Vagina (tissue), 2 donors: ENCODE data around the gene ECHS1. TPM values are rescaled to one million over a fixed set of nuclear protein-coding genes. Genes with fewer than 3 reads are reported as not detected.

ENCODE experiments used
- DNase-seq, 2 donors: peaks; one replicate each; pipeline ENCODE4 v3.0.0-alpha.2; 2017; ENCODE audit errors: extremely low spot score in 2 of 2
- H3K27ac ChIP-seq: fragments of 200-600 bp; sonication (generic); one replicate; pipeline ENCODE4 v1.5.1; 2019
- H3K27me3 ChIP-seq: fragments of 200-600 bp; sonication (generic); one replicate; pipeline ENCODE4 v1.5.1; 2019
- H3K36me3 ChIP-seq, 2 donors: fragments of 200-600 bp; sonication (generic); one replicate each; pipeline ENCODE4 v1.5.1; 2017 to 2019
- H3K4me1 ChIP-seq: fragments of 200-600 bp; sonication (generic); one replicate; pipeline ENCODE4 v1.5.1; 2019
- H3K4me3 ChIP-seq, 2 donors: fragments of 200-600 bp; sonication (generic); 1 replicate in 1 of 2; 2 replicates in 1 of 2; pipeline ENCODE4 v1.5.1; 2016 to 2019
- H3K9me3 ChIP-seq: fragments of 200-600 bp; sonication (generic); one replicate; pipeline ENCODE4 v1.5.1; 2019
- POLR2A ChIP-seq, 2 donors: fragments of 450-650 bp; IDR thresholded peaks; one replicate each; pipeline ENCODE4 v1.6.1; 2017; ENCODE audit warnings: antibody characterized with exemption in 2 of 2, mild to moderate bottlenecking in 2 of 2, moderate library complexity in 2 of 2
- POLR2AphosphoS5 ChIP-seq, 2 donors: sonication (generic); formaldehyde crosslinking; IDR thresholded peaks; one replicate each; pipeline ENCODE4 v1.9.0; 2017; ENCODE audit warnings: antibody characterized with exemption in 2 of 2, mild to moderate bottlenecking in 2 of 2, low read depth in 1 of 2; ENCODE audit not compliant: insufficient read depth in 1 of 2
- intact Hi-C: fragments of 100-400 bp; cut with DNase I; formaldehyde crosslinking; loops from one replicate; pipeline ENCODE4 v1.15.1; 2023
- total RNA-seq: library from RNA; depleted of rRNA; stranded (reverse); fragments of >200 nt; gene quantifications from one replicate; pipeline ENCODE4 v1.2.3, GENCODE V29; 2016
- TF ChIP-seq, protein P1 (sequence below), 3 experiments: fragments of 450-650 bp in 2 of 3; fragments of 200-600 bp in 1 of 3; sonication (generic) in 1 of 3; IDR thresholded peaks; one replicate each; pipeline ENCODE4 v1.5.1; 2017 to 2019; ENCODE audit warnings: antibody characterized with exemption in 3 of 3, mild to moderate bottlenecking in 2 of 3, moderate library complexity in 2 of 3

The ECHS1 gene
- total RNA-seq, 1 donor from 2014 or later: 45.4 TPM

DNA sequence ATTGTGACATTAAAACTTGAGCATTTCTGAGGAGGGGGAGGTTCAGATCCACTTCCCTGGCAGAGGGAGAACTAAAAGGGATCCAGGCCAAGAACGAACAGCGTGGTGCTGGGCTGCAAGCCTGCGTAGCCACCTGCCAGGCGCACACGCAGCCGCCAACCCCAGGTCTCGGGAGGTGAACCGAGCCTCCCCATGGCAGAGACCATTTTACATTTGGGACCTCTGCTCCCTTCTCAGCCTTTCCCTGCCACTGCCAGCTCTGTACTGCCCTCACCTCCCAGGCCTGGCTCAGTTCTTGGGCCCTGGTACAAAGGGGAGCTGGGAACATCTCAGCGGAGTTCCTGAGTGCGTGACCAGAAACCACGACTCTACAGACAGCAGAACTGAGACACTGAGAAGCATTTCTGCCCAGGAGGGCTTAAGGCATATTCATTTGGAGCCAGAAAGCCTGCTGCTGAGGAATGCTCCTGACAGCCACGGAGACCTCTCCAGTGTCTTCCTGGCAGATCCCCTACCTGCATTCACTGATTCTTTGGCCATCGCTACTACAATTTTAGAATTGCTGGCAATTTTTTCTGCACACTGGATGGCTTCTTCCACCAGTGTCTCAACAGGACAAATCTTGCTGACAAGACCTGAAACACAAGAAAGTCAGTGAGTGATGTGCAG is 7.6 kb downstream of the ECHS1 start:
- Histone ChIP-seq H3K9me3 (no peaks in the 10 kb centered on the region), H3K27me3 (no peaks in the 10 kb centered on the region), H3K4me1 (no peaks in the 10 kb centered on the region), H3K27ac (no peak overlapping the region), H3K36me3 (peaks cover 3 to 61% of the 10 kb centered on the region in 2 donors), H3K4me3 (no peak overlapping the region)
- TF ChIP-seq POLR2AphosphoS5 (IDR thresholded peaks at IDR 0.05; ENCODE audit: insufficient read depth in 1 of 2, low read depth in 1 of 2) (no peak), POLR2A (IDR thresholded peaks at IDR 0.05) (no peak)
- TF ChIP-seq, protein P1, sequence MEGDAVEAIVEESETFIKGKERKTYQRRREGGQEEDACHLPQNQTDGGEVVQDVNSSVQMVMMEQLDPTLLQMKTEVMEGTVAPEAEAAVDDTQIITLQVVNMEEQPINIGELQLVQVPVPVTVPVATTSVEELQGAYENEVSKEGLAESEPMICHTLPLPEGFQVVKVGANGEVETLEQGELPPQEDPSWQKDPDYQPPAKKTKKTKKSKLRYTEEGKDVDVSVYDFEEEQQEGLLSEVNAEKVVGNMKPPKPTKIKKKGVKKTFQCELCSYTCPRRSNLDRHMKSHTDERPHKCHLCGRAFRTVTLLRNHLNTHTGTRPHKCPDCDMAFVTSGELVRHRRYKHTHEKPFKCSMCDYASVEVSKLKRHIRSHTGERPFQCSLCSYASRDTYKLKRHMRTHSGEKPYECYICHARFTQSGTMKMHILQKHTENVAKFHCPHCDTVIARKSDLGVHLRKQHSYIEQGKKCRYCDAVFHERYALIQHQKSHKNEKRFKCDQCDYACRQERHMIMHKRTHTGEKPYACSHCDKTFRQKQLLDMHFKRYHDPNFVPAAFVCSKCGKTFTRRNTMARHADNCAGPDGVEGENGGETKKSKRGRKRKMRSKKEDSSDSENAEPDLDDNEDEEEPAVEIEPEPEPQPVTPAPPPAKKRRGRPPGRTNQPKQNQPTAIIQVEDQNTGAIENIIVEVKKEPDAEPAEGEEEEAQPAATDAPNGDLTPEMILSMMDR (IDR thresholded peaks at IDR 0.05): no peak
- intact Hi-C loops: no loop called here
- DNase-seq: no peak

DNA sequence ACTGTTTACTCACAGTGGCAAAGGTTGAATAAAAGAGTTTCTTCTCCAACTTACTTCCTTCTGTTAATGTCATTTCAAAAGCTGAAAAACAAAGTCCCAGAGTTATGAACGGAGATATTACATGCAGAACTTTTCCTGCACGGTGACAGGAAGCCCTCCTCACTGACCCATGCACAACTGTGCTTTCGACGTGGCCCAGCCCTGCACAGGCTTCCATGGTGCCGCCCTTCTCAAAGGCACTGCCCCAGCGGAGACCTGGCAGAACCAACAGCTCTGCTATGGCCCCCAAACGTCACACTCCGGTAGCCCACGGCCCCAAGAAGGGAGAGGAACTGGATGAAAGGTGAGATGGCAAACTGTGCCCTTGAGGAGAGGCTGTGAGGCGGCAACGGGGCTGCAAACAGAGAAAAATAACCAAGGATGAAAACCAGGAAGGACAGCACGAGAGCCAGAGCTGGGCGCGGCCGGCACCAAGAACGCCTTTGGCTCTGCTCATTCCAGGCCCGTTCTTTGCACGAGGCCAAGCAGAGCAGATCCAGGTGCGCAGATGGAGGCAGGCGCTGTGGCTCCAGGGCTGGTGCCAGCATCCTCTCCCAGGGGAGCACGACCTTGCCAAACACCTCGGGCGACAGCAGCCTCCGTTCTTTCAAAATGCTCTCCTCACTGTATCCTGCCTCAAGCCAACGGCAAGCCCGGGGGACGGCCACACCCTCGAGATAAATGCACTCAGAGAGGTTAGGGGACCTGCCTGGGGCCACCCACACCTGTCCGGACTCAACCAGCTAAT is 8.3 kb downstream of the ECHS1 start:
- TF ChIP-seq, protein P1 (IDR thresholded peaks at IDR 0.05): no peak
- TF ChIP-seq POLR2A (IDR thresholded peaks at IDR 0.05) (no peak), POLR2AphosphoS5 (IDR thresholded peaks at IDR 0.05; ENCODE audit: insufficient read depth in 1 of 2, low read depth in 1 of 2) (no peak)
- intact Hi-C loops: no loop called here
- Histone ChIP-seq H3K27ac (no peak overlapping the region), H3K9me3 (no peaks in the 10 kb centered on the region), H3K36me3 (peaks cover 3 to 54% of the 10 kb centered on the region in 2 donors), H3K4me3 (no peak overlapping the region), H3K4me1 (no peaks in the 10 kb centered on the region), H3K27me3 (no peaks in the 10 kb centered on the region)
- no peak for DNase-seq

DNA sequence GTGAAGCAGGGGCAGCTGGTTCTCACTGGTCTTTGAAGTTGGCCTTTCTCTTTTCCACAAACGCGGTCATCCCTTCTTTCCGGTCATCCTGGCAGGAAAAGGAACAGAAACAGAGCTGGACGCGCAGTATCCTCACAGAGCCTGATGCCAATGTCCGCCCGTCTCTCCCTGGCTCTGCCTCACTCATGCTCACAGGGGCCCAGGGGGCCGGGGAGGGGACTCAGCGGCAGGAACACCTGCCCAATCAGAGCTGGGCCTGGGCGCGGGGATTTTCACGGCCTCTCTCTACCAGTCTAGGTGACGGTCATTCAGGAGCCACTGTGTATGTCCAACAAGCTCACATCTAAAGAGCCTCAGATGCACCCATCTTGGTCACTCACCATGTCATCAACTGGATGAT is 10.3 kb downstream of the ECHS1 start:
- DNase-seq: no peak
- H3K36me3 ChIP-seq: peaks cover 3 to 36% of the 10 kb centered on the region in 2 donors
- TF ChIP-seq POLR2A (IDR thresholded peaks at IDR 0.05) (no peak), POLR2AphosphoS5 (IDR thresholded peaks at IDR 0.05; ENCODE audit: insufficient read depth in 1 of 2, low read depth in 1 of 2) (no peak)
- TF ChIP-seq, protein P1 (IDR thresholded peaks at IDR 0.05): no peak
- no peak overlapping the region for H3K27ac ChIP-seq
- no peaks in the 10 kb centered on the region for H3K27me3 ChIP-seq
- no peaks in the 10 kb centered on the region for H3K9me3 ChIP-seq
- intact Hi-C loops: no loop called here
- no peak overlapping the region for H3K4me3 ChIP-seq
- no peaks in the 10 kb centered on the region for H3K4me1 ChIP-seq

DNA sequence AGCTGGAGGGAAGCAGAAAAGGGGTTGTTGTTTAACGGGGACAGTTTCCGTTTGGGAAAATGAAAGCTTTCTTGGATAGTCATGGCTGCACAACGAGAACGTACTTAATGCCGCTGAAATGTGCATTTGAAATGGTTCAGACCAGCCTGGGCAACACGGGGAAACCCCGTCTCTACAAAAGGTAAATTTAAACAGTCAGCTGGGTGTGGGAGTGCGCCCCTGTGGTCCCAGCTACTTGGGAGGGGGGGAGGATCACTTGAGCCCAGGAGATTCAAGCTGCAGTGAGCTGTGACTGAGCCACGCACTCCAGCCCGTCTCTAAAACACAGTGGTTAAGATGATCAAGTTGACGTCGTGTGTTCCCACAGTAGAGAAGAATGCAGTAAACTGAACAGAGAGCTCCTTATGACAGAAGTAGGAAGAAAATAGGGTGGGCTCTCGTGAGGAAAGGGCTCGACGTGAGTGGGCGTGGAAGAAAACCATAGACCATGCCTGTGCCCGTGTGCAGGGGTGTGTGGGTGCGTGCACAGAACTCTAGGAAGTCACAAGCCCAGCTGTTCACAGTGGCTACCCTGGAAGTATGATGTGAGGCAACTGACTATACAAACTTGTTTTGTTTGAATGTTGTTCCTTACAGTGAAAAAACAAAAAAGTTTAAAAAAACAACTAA is 11.2 kb downstream of the ECHS1 start:
- Histone ChIP-seq H3K4me1 (peaks cover 9% of the 10 kb centered on the region), H3K27ac (no peak overlapping the region), H3K9me3 (no peaks in the 10 kb centered on the region), H3K27me3 (no peaks in the 10 kb centered on the region), H3K4me3 (no peak overlapping the region), H3K36me3 (peaks cover 2 to 34% of the 10 kb centered on the region in 2 donors)
- no peak for DNase-seq
- no peak for TF ChIP-seq POLR2AphosphoS5 (IDR thresholded peaks at IDR 0.05; ENCODE audit: insufficient read depth in 1 of 2, low read depth in 1 of 2)
- no peak for TF ChIP-seq POLR2A (IDR thresholded peaks at IDR 0.05)
- TF ChIP-seq, protein P1 (IDR thresholded peaks at IDR 0.05): no peak
- intact Hi-C loops: no loop called here
